ENCODE measurements around the gene MRPL53. TPM values are rescaled to one million over a fixed set of nuclear protein-coding genes. Genes with fewer than 3 reads are reported as not detected.
A peak's percentile ranks its signal among the peaks of the same experiment; 100 is the strongest.
"Not testable (repeated sequence)": the region's sequence is repeated elsewhere in the genome, so short reads cannot be mapped to it uniquely, and the experiment has no call there.

The MRPL53 gene
- total RNA-seq, 1 experiment from 2014 or later = 42.4 TPM

GRCh38 chr2:74482801-74483674, 10.6 kb upstream of the MRPL53 start, which contains the start of the genes CCDC142 and TTC31:
Gene CCDC142 (minus strand): TSS chr2:74482998. CDS start chr2:74482837, 161 bp downstream.
Gene TTC31 (plus strand): TSS chr2:74483081. CDS start chr2:74483096, 15 bp downstream.
- DNase-seq (ENCODE audit: low spot score) = peak; percentile 94

DNA sequence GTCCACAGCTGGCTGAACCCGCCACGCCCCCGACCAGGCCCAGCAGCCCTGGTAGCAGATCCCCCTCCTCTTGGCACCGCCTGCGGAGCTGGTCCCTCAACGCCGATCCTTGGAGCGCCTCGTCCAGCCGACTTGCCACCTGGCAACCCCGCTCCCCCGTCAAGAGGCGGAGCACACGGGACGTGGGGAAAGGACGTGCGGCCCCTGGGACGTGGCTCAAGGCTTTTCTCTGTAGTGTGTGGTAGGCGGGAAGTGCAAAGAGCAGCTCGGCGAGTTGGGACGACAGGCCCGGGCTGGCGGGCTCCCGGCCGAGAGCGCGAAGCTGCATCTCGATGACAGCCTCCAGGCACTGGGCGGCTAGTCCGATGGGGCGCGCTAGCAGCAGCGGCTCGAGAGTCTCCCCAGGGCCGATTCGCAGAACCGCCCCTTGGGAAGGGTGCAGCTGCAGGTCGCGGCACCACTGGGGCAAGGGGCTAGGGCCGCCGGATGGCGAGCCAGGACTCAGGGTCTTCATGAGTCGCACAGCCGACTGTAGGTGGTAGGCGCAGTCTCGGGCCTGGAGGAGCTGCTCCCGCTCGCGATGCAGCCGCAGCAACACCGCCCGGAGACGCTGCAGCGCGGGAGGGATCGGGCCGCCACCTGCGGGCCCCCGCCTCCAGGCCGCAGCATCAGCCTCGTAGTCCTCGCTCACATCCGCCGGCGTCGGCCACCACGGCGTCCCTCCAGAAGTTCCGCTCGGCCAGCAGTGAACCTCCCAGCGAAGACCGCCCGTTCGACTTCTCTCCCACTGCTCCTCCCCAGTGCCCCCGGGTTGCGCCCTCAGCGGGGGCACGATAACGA, 9.7 kb upstream of the MRPL53 start:
- no peak for DNase-seq (ENCODE audit: low spot score)

DNA sequence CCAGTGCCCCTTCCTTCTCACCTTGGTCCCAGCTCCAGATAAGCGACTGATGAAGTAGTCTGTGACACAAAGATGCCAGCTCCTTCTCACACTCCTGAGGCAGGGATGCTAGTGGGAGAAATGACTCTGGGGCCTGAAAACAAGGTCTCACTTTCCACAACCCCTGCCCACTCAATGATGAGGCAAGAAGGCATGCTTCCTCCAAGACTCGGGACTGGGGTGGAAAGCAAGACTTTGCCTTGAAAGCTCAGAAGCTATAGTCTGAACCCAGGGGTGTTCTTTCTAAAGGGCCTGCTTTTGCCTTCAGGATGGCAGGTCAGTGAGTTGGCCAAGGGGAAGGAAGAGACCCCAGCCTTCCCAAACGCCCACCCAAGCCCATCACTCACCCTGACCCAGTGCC, 9.0 kb upstream of the MRPL53 start:
- DNase-seq (ENCODE audit: low spot score) = no peak

GRCh38 chr2:74474899-74475298, 2.4 kb upstream of the MRPL53 start:
- DNase-seq (ENCODE audit: low spot score) = no peak

GRCh38 chr2:74474481-74474880, 2.0 kb upstream of the MRPL53 start:
- no peak for DNase-seq (ENCODE audit: low spot score)

- DNase-seq (ENCODE audit: low spot score) = no peak
These were observed 422 bp upstream of the MRPL53 start for GRCh38 chr2:74472945-74473258.

- DNase-seq (ENCODE audit: low spot score) = no peak
These were observed 981 bp downstream of the MRPL53 start for GRCh38 chr2:74471332-74472065.

- DNase-seq (ENCODE audit: low spot score) = not testable (repeated sequence)
These were observed 1.7 kb downstream of the MRPL53 start for GRCh38 chr2:74470742-74471141.

- DNase-seq (ENCODE audit: low spot score) = no peak
These were observed 8.1 kb downstream of the MRPL53 start for GRCh38 chr2:74464406-74464805.

DNA sequence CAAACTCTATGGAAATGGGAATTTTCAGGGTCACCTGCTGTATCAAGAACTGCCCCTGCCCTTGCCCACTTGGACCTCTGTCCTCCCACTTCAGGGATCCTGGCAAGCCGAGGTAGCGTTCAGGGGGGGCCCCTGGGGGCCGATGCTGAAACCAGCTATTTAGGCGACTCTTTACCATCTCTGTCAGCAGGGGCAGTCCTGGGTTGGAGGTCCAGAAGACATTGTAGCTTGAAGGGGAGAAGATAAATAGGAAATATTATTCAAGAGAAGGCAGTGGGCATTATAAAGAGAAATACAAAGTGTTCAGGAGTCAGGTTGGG, 9.7 kb downstream of the MRPL53 start:
- no peak for DNase-seq (ENCODE audit: low spot score)

DNA sequence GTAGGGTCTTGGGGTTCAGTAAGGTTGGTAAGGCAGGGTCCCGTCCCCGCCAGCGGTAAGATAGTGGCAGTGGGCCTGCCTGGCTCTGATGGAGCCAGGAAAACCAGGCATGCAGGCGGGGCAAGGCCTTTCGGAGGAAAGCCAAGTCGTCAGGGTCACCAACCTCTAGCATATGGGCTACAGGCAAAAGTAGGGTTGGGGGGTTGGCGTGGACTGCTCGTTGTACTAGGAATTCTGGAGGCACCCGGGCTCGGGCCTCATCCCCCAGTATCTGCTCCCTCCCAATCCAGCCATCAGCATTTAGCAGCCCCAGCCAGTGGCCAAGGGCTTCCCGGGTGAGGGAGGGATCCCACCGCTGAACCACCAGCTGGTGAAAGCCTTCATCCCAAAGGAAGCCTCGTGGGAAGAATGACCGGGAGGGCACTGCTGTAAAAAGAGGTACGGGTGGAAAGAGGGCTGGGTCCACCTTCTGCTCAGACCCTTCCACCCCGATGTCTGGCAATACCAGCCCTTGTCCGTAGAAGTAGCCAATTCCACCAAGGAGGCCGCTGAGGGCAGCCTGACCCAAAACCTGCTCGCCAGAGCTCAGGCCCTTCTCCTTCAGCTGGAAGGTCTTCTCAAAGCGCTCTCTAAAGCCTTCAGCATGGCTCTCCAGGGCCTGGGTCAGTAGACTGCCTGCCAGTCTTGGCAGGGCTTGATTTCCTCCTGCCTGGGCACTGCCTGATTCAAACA, 10.3 kb downstream of the MRPL53 start:
- DNase-seq (ENCODE audit: low spot score) = no peak

- DNase-seq (ENCODE audit: low spot score) = no peak
These were observed 11.1 kb downstream of the MRPL53 start for GRCh38 chr2:74461187-74462053.

DNA sequence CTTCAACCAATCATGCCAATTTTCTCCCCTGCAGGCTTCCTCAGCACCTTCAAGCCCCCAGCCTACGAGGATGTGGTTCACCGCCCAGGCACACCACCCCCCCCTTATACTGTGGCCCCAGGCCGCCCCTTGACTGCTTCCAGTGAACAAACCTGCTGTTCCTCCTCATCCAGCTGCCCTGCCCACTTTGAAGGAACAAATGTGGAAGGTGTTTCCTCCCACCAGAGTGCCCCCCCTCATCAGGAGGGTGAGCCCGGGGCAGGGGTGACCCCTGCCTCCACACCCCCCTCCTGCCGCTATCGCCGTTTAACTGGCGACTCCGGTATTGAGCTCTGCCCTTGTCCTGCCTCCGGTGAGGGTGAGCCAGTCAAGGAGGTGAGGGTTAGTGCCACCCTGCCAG, 12.3 kb downstream of the MRPL53 start:
- DNase-seq (ENCODE audit: low spot score) = not testable (repeated sequence)

- not testable (repeated sequence) for DNase-seq (ENCODE audit: low spot score)
These were observed 12.9 kb downstream of the MRPL53 start for GRCh38 chr2:74459503-74460118.

DNA sequence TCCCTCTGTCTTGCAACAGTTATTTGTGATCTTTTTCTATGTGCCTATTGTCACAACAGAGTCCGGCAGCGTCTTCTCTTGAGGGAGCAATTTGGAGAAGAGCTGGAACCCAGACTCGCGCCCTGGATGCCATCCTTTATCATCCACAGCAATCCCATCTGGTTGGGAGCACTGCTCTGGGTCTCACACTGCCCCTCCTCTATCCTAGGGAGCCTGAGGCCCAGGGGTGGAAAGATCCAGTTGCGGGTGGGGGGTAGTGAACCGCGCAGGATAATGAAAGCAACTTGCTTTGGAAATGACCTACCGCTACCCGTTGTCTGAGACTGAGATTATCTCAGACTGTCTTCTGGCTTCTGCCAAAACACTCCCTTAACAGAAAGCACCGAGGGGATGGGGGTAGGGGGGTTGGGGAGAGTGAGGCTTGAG, 13.5 kb downstream of the MRPL53 start:
- DNase-seq (ENCODE audit: low spot score) = no peak

DNA sequence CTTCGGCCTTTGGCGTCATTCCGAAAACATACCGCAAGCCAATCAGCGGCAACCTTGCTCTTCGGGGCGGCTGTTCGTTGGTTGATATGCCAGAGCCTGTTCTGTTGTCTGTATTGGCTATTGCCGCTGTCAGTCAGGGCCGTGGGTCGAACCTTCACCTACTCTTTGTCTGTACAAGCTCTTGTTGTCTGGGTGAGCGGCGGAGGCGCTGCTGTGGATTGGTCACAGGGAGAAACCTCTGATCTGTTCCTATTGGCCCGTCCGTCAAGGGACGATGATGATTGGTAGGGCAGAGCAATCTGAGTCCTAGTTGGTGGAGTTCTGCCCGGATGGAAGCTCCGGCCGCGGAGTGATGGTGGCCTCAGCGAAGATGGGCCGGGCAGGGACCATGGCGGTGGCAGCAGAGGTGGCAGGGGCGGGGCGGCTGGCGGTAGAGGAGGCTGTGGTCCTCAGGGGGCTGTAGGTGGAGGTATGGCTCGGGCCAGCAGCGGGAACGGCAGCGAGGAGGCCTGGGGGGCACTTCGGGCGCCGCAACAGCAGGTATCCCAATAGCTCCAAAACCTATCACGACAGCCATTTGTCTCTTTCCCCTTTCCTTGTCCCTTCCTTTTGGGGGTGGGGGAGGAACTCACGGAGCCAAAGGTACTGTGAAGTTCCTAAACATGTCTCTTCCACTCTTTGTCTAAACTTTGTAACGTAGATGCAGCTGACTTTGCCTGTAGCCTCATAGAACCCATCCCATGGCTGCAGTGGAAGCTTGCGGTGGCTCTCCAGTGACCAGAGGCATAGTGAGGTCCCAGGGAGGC, 14.1 kb downstream of the MRPL53 start, which contains the start of gene WBP1:
TSS of gene WBP1 (plus strand) at position 307 of the 806 bp plus-strand sequence. CDS start at position 472, 165 bp downstream.
- DNase-seq (ENCODE audit: low spot score) = peak; percentile 100

DNA sequence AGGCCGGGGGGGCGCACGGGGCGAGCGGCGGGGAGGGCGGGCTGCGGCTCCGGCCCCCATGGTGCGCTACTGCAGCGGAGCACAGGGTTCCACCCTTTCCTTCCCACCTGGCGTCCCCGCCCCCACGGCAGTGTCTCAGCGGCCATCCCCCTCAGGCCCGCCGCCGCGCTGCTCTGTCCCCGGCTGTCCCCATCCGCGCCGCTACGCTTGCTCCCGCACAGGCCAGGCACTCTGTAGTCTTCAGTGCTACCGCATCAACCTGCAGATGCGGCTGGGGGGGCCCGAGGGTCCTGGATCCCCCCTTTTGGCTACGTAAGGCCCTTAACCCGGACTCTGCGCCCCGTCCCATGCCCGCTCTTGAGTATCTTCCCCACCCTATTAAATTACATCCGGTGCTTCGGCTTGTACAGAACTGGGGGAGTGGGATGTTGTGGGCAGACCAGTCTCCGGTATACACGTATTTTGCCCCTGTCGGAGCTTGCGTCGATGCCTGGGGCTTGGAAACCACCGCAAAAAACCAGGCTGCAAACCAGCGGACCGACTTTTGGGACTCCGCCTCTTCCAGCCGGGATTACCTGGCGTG, 14.8 kb downstream of the MRPL53 start:
- DNase-seq (ENCODE audit: low spot score) = no peak

- DNase-seq (ENCODE audit: low spot score) = no peak
These were observed 15.3 kb downstream of the MRPL53 start for GRCh38 chr2:74457129-74457548.
